ENCODE data around the gene RCN1. TPM values are rescaled to one million over a fixed set of nuclear protein-coding genes. Genes with fewer than 3 reads are reported as not detected.
A peak's percentile ranks its signal among the peaks of the same experiment; 100 is the strongest.

RCN1 gene
- total RNA-seq, 1 donor, result 405 TPM

GRCh38 chr11:32137263-32137662 is 46.4 kb downstream of the RCN1 start:
- peak overlapping the region; percentile 75 for H2AFZ ChIP-seq (ENCODE audit: low read length)
- no peaks in the 10 kb centered on the region for H3K36me3 ChIP-seq (ENCODE audit: insufficient read depth, low read length)
- no peaks in the 10 kb centered on the region for H3K9me3 ChIP-seq (ENCODE audit: low read depth, low read length)
- peak overlapping the region; percentile 88 for H3K27ac ChIP-seq (ENCODE audit: low read depth, low read length)
- peak; percentile 93 for DNase-seq (ENCODE audit: insufficient read length, low spot score, missing footprints)
- H3K4me1 ChIP-seq (ENCODE audit: insufficient read depth, low read length), result peaks cover 15% of the 10 kb centered on the region
- no peaks in the 10 kb centered on the region for H3K27me3 ChIP-seq (ENCODE audit: insufficient read depth, low read length)
- H3K4me3 ChIP-seq (ENCODE audit: insufficient read depth, low read length), result no peak overlapping the region
- H3K4me2 ChIP-seq (ENCODE audit: insufficient read depth, low read length), result peak overlapping the region; percentile 25
- no peaks in the 10 kb centered on the region for H4K20me1 ChIP-seq (ENCODE audit: insufficient read depth, low read length)
- H3K79me2 ChIP-seq (ENCODE audit: insufficient read depth, low read length), result no peaks in the 10 kb centered on the region
- no peak for TF ChIP-seq CTCF (IDR thresholded peaks at IDR 0.05; ENCODE audit: extremely low read depth, low read depth, low read length)

DNA sequence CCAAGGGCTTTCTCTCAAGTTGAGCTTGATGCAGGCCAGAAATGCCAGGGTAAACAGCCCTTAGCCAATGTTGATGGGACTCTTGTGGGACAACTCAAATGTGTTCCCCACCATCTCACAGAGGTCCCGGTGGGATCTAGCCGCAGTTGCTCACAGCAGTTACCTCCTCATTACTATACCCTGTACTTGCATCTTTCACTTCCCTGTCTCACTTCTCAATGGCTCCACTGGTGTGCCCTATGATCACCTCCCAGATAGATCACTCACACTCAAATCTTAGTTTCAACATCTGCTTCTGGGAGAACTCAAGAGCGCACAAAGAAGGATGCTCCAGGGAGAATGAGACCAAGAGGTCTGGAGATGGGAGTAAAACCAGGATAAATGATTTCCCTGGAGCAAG is 47.0 kb downstream of the RCN1 start:
- Histone ChIP-seq H3K4me3 (ENCODE audit: insufficient read depth, low read length) (no peak overlapping the region), H3K79me2 (ENCODE audit: insufficient read depth, low read length) (no peaks in the 10 kb centered on the region), H3K9me3 (ENCODE audit: low read depth, low read length) (no peaks in the 10 kb centered on the region), H3K4me1 (ENCODE audit: insufficient read depth, low read length) (peaks cover 15% of the 10 kb centered on the region), H3K36me3 (ENCODE audit: insufficient read depth, low read length) (no peaks in the 10 kb centered on the region), H4K20me1 (ENCODE audit: insufficient read depth, low read length) (no peaks in the 10 kb centered on the region), H3K27me3 (ENCODE audit: insufficient read depth, low read length) (no peaks in the 10 kb centered on the region), H3K4me2 (ENCODE audit: insufficient read depth, low read length) (peak overlapping the region; percentile 25), H3K27ac (ENCODE audit: low read depth, low read length) (peak overlapping the region; percentile 88), H2AFZ (ENCODE audit: low read length) (peak overlapping the region; percentile 75)
- no peak for TF ChIP-seq CTCF (IDR thresholded peaks at IDR 0.05; ENCODE audit: extremely low read depth, low read depth, low read length)
- no peak for DNase-seq (ENCODE audit: insufficient read length, low spot score, missing footprints)

DNA sequence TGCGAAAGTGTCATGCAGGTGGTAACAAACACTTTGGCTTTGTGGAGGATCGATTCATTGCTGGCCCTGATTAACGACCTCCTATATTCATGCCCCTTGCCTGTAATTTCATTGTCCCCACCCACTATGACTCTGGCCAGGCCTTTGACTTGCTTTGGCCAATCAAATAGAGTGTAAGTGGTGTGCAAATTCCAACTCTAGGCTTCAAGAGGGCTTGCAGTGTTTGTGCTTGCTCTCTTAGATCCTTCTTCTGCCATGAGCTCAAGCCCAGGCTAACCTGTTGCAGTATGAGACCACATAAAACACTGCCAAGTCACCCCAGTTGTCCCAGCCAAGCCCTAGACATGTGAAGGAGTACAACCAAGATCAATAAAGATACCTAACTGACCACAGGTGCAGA is 48.0 kb downstream of the RCN1 start:
- H3K27ac ChIP-seq (ENCODE audit: low read depth, low read length), result no peak overlapping the region
- no peaks in the 10 kb centered on the region for H3K36me3 ChIP-seq (ENCODE audit: insufficient read depth, low read length)
- H2AFZ ChIP-seq (ENCODE audit: low read length), result no peak overlapping the region
- no peak overlapping the region for H3K4me3 ChIP-seq (ENCODE audit: insufficient read depth, low read length)
- no peak for DNase-seq (ENCODE audit: insufficient read length, low spot score, missing footprints)
- no peak overlapping the region for H3K4me2 ChIP-seq (ENCODE audit: insufficient read depth, low read length)
- no peaks in the 10 kb centered on the region for H4K20me1 ChIP-seq (ENCODE audit: insufficient read depth, low read length)
- no peaks in the 10 kb centered on the region for H3K9me3 ChIP-seq (ENCODE audit: low read depth, low read length)
- peaks cover 15% of the 10 kb centered on the region for H3K4me1 ChIP-seq (ENCODE audit: insufficient read depth, low read length)
- no peaks in the 10 kb centered on the region for H3K27me3 ChIP-seq (ENCODE audit: insufficient read depth, low read length)
- no peak for TF ChIP-seq CTCF (IDR thresholded peaks at IDR 0.05; ENCODE audit: extremely low read depth, low read depth, low read length)
- no peaks in the 10 kb centered on the region for H3K79me2 ChIP-seq (ENCODE audit: insufficient read depth, low read length)

GRCh38 chr11:32139896-32140520 is 49.1 kb downstream of the RCN1 start:
- no peak for DNase-seq (ENCODE audit: insufficient read length, low spot score, missing footprints)
- no peaks in the 10 kb centered on the region for H4K20me1 ChIP-seq (ENCODE audit: insufficient read depth, low read length)
- no peak overlapping the region for H3K4me2 ChIP-seq (ENCODE audit: insufficient read depth, low read length)
- no peaks in the 10 kb centered on the region for H3K27me3 ChIP-seq (ENCODE audit: insufficient read depth, low read length)
- no peak overlapping the region for H3K4me3 ChIP-seq (ENCODE audit: insufficient read depth, low read length)
- H3K36me3 ChIP-seq (ENCODE audit: insufficient read depth, low read length), result no peaks in the 10 kb centered on the region
- no peak overlapping the region for H2AFZ ChIP-seq (ENCODE audit: low read length)
- H3K27ac ChIP-seq (ENCODE audit: low read depth, low read length), result no peak overlapping the region
- no peak for TF ChIP-seq CTCF (IDR thresholded peaks at IDR 0.05; ENCODE audit: extremely low read depth, low read depth, low read length)
- no peaks in the 10 kb centered on the region for H3K79me2 ChIP-seq (ENCODE audit: insufficient read depth, low read length)
- no peaks in the 10 kb centered on the region for H3K9me3 ChIP-seq (ENCODE audit: low read depth, low read length)
- peaks cover 15% of the 10 kb centered on the region for H3K4me1 ChIP-seq (ENCODE audit: insufficient read depth, low read length)
